Upper lobe of left lung (tissue), 6 donors: ENCODE measurements around the gene LANCL1. TPM values are rescaled to one million over a fixed set of nuclear protein-coding genes. Genes with fewer than 3 reads are reported as not detected.

ENCODE experiments used
- ATAC-seq, 2 donors: fragments of 200-7000 bp; cut with Tn5 transposase; one replicate each; pipeline ENCODE4 v1.9.1; 2022; ENCODE audit warnings: mild to moderate bottlenecking in 2 of 2, moderate library complexity in 2 of 2; ENCODE audit not compliant: low FRiP score in 2 of 2
- DNase-seq, 2 donors: peaks; one replicate each; pipeline ENCODE4 v3.0.0-alpha.2; 2019 to 2020
- H3K27ac ChIP-seq, 4 donors: fragments of 200-600 bp; sonication (generic); one replicate each; pipeline ENCODE4 v1.5.1; 2016 to 2019
- H3K27me3 ChIP-seq, 4 donors: fragments of 200-600 bp; sonication (generic); one replicate each; pipeline ENCODE4 v1.5.1; 2017 to 2019
- H3K36me3 ChIP-seq, 4 donors: fragments of 200-600 bp; sonication (generic); one replicate each; pipeline ENCODE4 v1.5.1; 2016 to 2019
- H3K4me1 ChIP-seq, 4 donors: fragments of 200-600 bp; sonication (generic); one replicate each; pipeline ENCODE4 v1.5.1; 2018 to 2019
- H3K4me3 ChIP-seq, 4 donors: fragments of 200-600 bp; sonication (generic); one replicate each; pipeline ENCODE4 v1.5.1; 2017 to 2019; ENCODE audit warnings: mild to moderate bottlenecking in 2 of 4, moderate library complexity in 1 of 4
- H3K9me3 ChIP-seq, 4 donors: fragments of 200-600 bp; sonication (generic); one replicate each; pipeline ENCODE4 v1.5.1; 2018 to 2019
- CTCF ChIP-seq, 6 experiments: fragments of 450-650 bp in 4 of 6; fragments of 200-600 bp in 2 of 6; sonication (generic) in 2 of 6; IDR thresholded peaks; one replicate each; pipeline ENCODE4 v1.5.1; 2016 to 2019; ENCODE audit warnings: antibody characterized with exemption in 6 of 6
- EP300 ChIP-seq, 4 donors: sonication (generic); formaldehyde crosslinking; IDR thresholded peaks; one replicate each; pipeline ENCODE4 v1.5.1; 2017; ENCODE audit warnings: antibody characterized with exemption in 4 of 4, control low read depth in 2 of 4
- POLR2A ChIP-seq, 4 donors: fragments of 450-650 bp; IDR thresholded peaks; one replicate each; pipeline ENCODE4 v1.5.1; 2016 to 2017; ENCODE audit warnings: antibody characterized with exemption in 4 of 4, mild to moderate bottlenecking in 2 of 4
- POLR2AphosphoS5 ChIP-seq, 2 donors: sonication (generic); formaldehyde crosslinking; IDR thresholded peaks; one replicate each; pipeline ENCODE4 v1.5.1; 2017; ENCODE audit warnings: antibody characterized with exemption in 2 of 2
- WGBS, 2 donors: methylation state at CpG; one replicate each; pipeline ENCODE4 v1.1.5; 2017 to 2018; 5-methylcytosine and 5-hydroxymethylcytosine counted together
- total RNA-seq, 6 donors: library from RNA; depleted of rRNA in 4 of 6; stranded (reverse); fragments of >200 nt in 4 of 6; gene quantifications; one replicate each; pipeline versions ENCODE4 v1.1.0 to v1.2.1, GENCODE V29; 2016 to 2021
- donor health status: DM: no; HTN: no; CAD: no; lungs with moderate emphysema.
- donor health status: DM: no; HTN: yes; CAD: no; lungs with severe emphysema.

Gene LANCL1
- total RNA-seq, 6 donors from 2014 or later = 9.0 to 33.0 (median 23.5) TPM

GRCh38 chr2:210422366-210422765 is 54.2 kb downstream of the LANCL1 start:
- H3K27ac ChIP-seq = no peak overlapping the region
- 40 to 70% methylated on average over 2 of the region's 2 CpGs for WGBS, 2 donors
- peaks cover 0 to 32% (median 17%) of the 10 kb centered on the region in 4 donors for H3K9me3 ChIP-seq
- no peaks in the 10 kb centered on the region for H3K27me3 ChIP-seq
- TF ChIP-seq POLR2AphosphoS5 (IDR thresholded peaks at IDR 0.05) = no peak
- no peak for TF ChIP-seq POLR2A (IDR thresholded peaks at IDR 0.05)
- TF ChIP-seq CTCF (IDR thresholded peaks at IDR 0.05) = no peak
- no peak for TF ChIP-seq EP300 (IDR thresholded peaks at IDR 0.05)
- no peak for DNase-seq
- no peaks in the 10 kb centered on the region for H3K36me3 ChIP-seq
- no peak for ATAC-seq
- H3K4me3 ChIP-seq = no peak overlapping the region
- H3K4me1 ChIP-seq = no peaks in the 10 kb centered on the region

GRCh38 chr2:210421916-210422315 is 54.6 kb downstream of the LANCL1 start:
- Histone ChIP-seq H3K4me1 (no peaks in the 10 kb centered on the region), H3K27me3 (no peaks in the 10 kb centered on the region), H3K4me3 (no peak overlapping the region), H3K9me3 (peaks cover 0 to 28% (median 12%) of the 10 kb centered on the region in 4 donors), H3K36me3 (no peaks in the 10 kb centered on the region), H3K27ac (no peak overlapping the region)
- ATAC-seq (no peak), DNase-seq (no peak)
- 29 to 30% methylated on average over 3 of the region's 3 CpGs for WGBS, 2 donors
- no peak for TF ChIP-seq POLR2A (IDR thresholded peaks at IDR 0.05)
- TF ChIP-seq EP300 (IDR thresholded peaks at IDR 0.05) = no peak
- no peak for TF ChIP-seq POLR2AphosphoS5 (IDR thresholded peaks at IDR 0.05)
- TF ChIP-seq CTCF (IDR thresholded peaks at IDR 0.05) = no peak

GRCh38 chr2:210412660-210413059 is 63.9 kb downstream of the LANCL1 start:
- WGBS, 2 donors = 90 to 97% methylated on average over 1 of the region's 1 CpG
- TF ChIP-seq CTCF (IDR thresholded peaks at IDR 0.05) (no peak), POLR2A (IDR thresholded peaks at IDR 0.05) (no peak), EP300 (IDR thresholded peaks at IDR 0.05) (no peak), POLR2AphosphoS5 (IDR thresholded peaks at IDR 0.05) (no peak)
- H3K36me3 ChIP-seq = no peaks in the 10 kb centered on the region
- H3K27me3 ChIP-seq = no peaks in the 10 kb centered on the region
- no peak for ATAC-seq
- no peak for DNase-seq
- H3K4me1 ChIP-seq = no peaks in the 10 kb centered on the region
- no peaks in the 10 kb centered on the region for H3K9me3 ChIP-seq
- H3K4me3 ChIP-seq = no peak overlapping the region
- H3K27ac ChIP-seq = no peak overlapping the region

- Histone ChIP-seq H3K27ac (no peak overlapping the region), H3K9me3 (no peaks in the 10 kb centered on the region), H3K4me1 (no peaks in the 10 kb centered on the region), H3K4me3 (no peak overlapping the region), H3K27me3 (no peaks in the 10 kb centered on the region), H3K36me3 (no peaks in the 10 kb centered on the region)
- ATAC-seq = no peak
- 76 to 83% methylated on average over 1 of the region's 1 CpG for WGBS, 2 donors
- DNase-seq = no peak
- TF ChIP-seq EP300 (IDR thresholded peaks at IDR 0.05) (no peak), CTCF (IDR thresholded peaks at IDR 0.05) (no peak), POLR2AphosphoS5 (IDR thresholded peaks at IDR 0.05) (no peak), POLR2A (IDR thresholded peaks at IDR 0.05) (no peak)
Observed at GRCh38 chr2:210410542-210410941, 66.0 kb downstream of the LANCL1 start.

GRCh38 chr2:210399440-210400041 is 77.0 kb downstream of the LANCL1 start:
- no peak overlapping the region for H3K4me3 ChIP-seq
- TF ChIP-seq POLR2A (IDR thresholded peaks at IDR 0.05) = no peak
- TF ChIP-seq CTCF (IDR thresholded peaks at IDR 0.05) = peak in 3 of 6 experiments; percentile 30 to 43 (median 39)
- 46 to 56% methylated on average over 3 of the region's 3 CpGs for WGBS, 2 donors
- ATAC-seq = no peak
- H3K36me3 ChIP-seq = no peaks in the 10 kb centered on the region
- no peak overlapping the region for H3K27ac ChIP-seq
- no peaks in the 10 kb centered on the region for H3K27me3 ChIP-seq
- no peak for DNase-seq
- no peaks in the 10 kb centered on the region for H3K4me1 ChIP-seq
- H3K9me3 ChIP-seq = no peaks in the 10 kb centered on the region
